ENCODE data around the gene TRMO.

TRMO gene

DNA sequence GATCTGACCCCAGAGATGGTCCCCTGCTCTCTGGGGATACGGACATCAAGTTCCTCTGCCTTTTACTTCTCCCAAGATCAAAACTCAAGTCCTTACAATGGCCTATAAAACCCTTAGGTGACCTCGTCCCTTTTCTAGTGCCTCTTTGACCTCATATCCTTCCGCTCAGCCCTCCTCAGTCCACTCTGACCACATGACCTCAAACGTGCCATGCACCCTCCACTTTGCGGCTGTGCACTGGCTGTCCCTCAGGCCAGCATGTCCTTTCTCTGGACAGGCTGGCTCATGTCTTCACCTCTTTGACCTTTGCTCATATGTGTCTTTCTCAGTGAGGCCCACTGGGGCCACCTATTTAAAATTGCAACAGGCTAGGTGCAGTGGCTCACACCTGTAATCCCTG, 14.7 kb downstream of the TRMO start:
- Histone ChIP-seq H3K4me1 (ENCODE audit: control extremely low read depth in 1 of 4, control insufficient read depth in 4 of 4, insufficient read depth in 4 of 4, low read length in 3 of 4) (peaks cover 19 to 41% (median 38%) of the 10 kb centered on the region in 4 experiments), H3K27ac (ENCODE audit: insufficient read depth in 1 of 2, low read depth in 1 of 2, low read length in 2 of 2, poor library complexity in 1 of 2, severe bottlenecking in 2 of 2) (peak overlapping the region in 1 of 2 experiments; percentile 55), H3K4me3 (ENCODE audit: control insufficient read depth in 1 of 7, extremely low read depth in 1 of 7, insufficient read depth in 4 of 7, low read depth in 2 of 7, low read length in 6 of 7) (peak overlapping the region in 1 of 7 experiments; percentile 7), H3K36me3 (ENCODE audit: control insufficient read depth in 4 of 4, insufficient read depth in 4 of 4, low read length in 3 of 4) (peaks cover 8 to 48% (median 27%) of the 10 kb centered on the region in 4 experiments), H3K27me3 (replicated peaks in 2 of 5; ENCODE audit: control insufficient read depth in 4 of 5, insufficient read depth in 5 of 5, low read length in 4 of 5) (no peaks in the 10 kb centered on the region), H3K9me3 (ENCODE audit: control extremely low read depth in 1 of 5, control insufficient read depth in 4 of 5, insufficient read depth in 2 of 5, low read depth in 1 of 5, low read length in 4 of 5) (no peaks in the 10 kb centered on the region)
- no peak for DNase-seq
- WGBS (ENCODE audit: insufficient coverage) = 72% methylated on average over 5 of the region's 5 CpGs
- ChIA-PET POLR2A (no interaction called here), CTCF (interaction anchor here (9.3 kb wide), 1 partner anchor 13 kb away, joined by 72 read pairs; the partner anchor contains the start of gene TRMO)

DNA sequence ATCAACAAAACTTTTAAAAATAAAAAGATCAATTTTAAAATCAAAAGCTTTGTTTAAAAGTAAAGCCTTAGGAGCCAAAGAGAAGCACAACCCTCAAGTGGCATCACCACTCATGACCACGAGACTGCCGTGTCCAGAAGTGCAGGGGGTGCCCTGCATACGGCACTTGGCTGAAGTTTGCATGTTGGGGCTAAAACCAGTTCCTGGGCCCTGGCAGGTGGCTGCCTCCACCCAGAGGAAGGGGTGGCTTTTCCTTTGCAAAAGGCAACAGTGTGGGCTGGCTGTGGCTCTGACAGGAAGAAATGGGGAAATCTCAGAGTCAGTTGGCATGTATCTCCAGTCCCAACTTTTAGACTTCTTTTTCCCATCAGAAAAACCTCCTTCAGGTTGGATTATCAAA, 15.3 kb downstream of the TRMO start:
- H3K27ac ChIP-seq (ENCODE audit: insufficient read depth in 1 of 2, low read depth in 1 of 2, low read length in 2 of 2, poor library complexity in 1 of 2, severe bottlenecking in 2 of 2) = peak overlapping the region; percentile 6 to 55
- H3K36me3 ChIP-seq (ENCODE audit: control insufficient read depth in 4 of 4, insufficient read depth in 4 of 4, low read length in 3 of 4) = peaks cover 3 to 42% (median 23%) of the 10 kb centered on the region in 4 experiments
- no peaks in the 10 kb centered on the region for H3K27me3 ChIP-seq (replicated peaks in 2 of 5; ENCODE audit: control insufficient read depth in 4 of 5, insufficient read depth in 5 of 5, low read length in 4 of 5)
- H3K4me3 ChIP-seq (ENCODE audit: control insufficient read depth in 1 of 7, extremely low read depth in 1 of 7, insufficient read depth in 4 of 7, low read depth in 2 of 7, low read length in 6 of 7) = peak overlapping the region in 4 of 7 experiments; percentile 1 to 55 (median 19)
- CTCF ChIA-PET = interaction anchor here (1.8 to 9.3 kb wide), 3 partner anchors 13 to 208 kb away, joined by 3 to 72 read pairs (median 6); partner anchors contain the start of gene TRMO
- DNase-seq = peak in 2 of 3 donors; percentile 39 to 61
- no peaks in the 10 kb centered on the region for H3K9me3 ChIP-seq (ENCODE audit: control extremely low read depth in 1 of 5, control insufficient read depth in 4 of 5, insufficient read depth in 2 of 5, low read depth in 1 of 5, low read length in 4 of 5)
- H3K4me1 ChIP-seq (ENCODE audit: control extremely low read depth in 1 of 4, control insufficient read depth in 4 of 4, insufficient read depth in 4 of 4, low read length in 3 of 4) = peaks cover 19 to 41% (median 38%) of the 10 kb centered on the region in 4 experiments
- POLR2A ChIA-PET = interaction anchor here (1.0 kb wide), 1 partner anchor 13 kb away, joined by 3 read pairs; no protein-coding TSS in a partner anchor
- 0% methylated on average over 2 of the region's 3 CpGs for WGBS (ENCODE audit: insufficient coverage)

DNA sequence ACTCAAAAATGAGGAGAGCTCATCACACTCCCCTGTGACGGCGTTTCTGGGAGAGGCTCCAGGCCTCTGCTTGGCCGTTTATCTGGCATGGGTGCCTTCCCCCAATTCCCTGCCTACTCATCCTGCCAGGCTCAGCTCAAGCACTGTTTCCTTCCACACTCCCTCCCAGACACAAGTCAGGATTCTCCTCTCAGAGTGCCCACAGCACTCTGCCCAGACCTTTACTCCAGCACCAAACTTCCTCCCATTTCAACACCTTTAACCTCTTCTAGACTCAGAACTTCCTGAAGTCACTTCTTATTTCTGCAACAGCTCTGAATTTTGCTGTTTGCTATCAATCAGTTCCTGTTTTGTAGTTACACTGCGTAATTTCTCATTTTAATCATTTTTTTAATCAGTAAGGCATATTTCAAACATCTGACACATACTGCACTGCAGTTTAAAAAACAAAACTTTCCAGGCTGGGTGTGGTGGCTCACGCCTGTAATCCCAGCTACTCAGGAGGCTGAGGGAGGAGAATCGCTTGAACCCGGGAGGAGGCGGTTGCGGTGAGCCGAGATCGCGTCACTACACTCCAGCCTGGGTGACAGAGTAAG, 16.0 kb downstream of the TRMO start:
- H3K4me3 ChIP-seq (ENCODE audit: control insufficient read depth in 1 of 7, extremely low read depth in 1 of 7, insufficient read depth in 4 of 7, low read depth in 2 of 7, low read length in 6 of 7) = peak overlapping the region in 4 of 7 experiments; percentile 2 to 52 (median 31)
- POLR2A ChIA-PET = interaction anchor here (0.6 to 1.0 kb wide), 4 partner anchors 14 to 217 kb away, joined by 3 to 8 read pairs (median 4); no protein-coding TSS in a partner anchor
- peaks cover 19 to 41% (median 38%) of the 10 kb centered on the region in 4 experiments for H3K4me1 ChIP-seq (ENCODE audit: control extremely low read depth in 1 of 4, control insufficient read depth in 4 of 4, insufficient read depth in 4 of 4, low read length in 3 of 4)
- H3K36me3 ChIP-seq (ENCODE audit: control insufficient read depth in 4 of 4, insufficient read depth in 4 of 4, low read length in 3 of 4) = peaks cover 0 to 37% (median 20%) of the 10 kb centered on the region in 4 experiments
- peak overlapping the region; percentile 6 to 55 for H3K27ac ChIP-seq (ENCODE audit: insufficient read depth in 1 of 2, low read depth in 1 of 2, low read length in 2 of 2, poor library complexity in 1 of 2, severe bottlenecking in 2 of 2)
- CTCF ChIA-PET = interaction anchor here (0.6 to 9.3 kb wide), 6 partner anchors 14 to 208 kb away, joined by 3 to 72 read pairs (median 4); partner anchors contain the start of gene TRMO
- peak; percentile 63 to 87 (median 79) for DNase-seq
- WGBS (ENCODE audit: insufficient coverage) = 27% methylated on average over 6 of the region's 12 CpGs
- H3K9me3 ChIP-seq (ENCODE audit: control extremely low read depth in 1 of 5, control insufficient read depth in 4 of 5, insufficient read depth in 2 of 5, low read depth in 1 of 5, low read length in 4 of 5) = no peaks in the 10 kb centered on the region
- H3K27me3 ChIP-seq (replicated peaks in 2 of 5; ENCODE audit: control insufficient read depth in 4 of 5, insufficient read depth in 5 of 5, low read length in 4 of 5) = no peaks in the 10 kb centered on the region

DNA sequence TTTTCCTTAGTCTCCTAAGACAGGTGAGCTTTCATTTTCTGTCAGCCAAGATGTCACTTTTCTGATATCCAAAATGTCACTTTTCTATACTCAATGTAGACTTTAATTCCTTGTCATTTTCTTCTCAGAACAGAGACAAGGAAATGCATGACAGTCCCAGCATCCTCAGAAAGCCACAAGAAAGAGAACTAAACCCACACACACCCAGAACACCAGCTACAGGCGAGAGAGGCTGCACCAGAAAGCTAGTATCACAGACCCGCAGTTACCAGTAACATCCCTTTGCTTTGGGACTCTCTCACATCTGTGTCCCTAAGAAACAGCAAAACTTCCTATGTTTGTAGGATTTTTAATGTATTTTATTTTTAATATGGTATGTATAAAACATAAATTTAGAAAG, 17.1 kb downstream of the TRMO start:
- H3K27ac ChIP-seq (ENCODE audit: insufficient read depth in 1 of 2, low read depth in 1 of 2, low read length in 2 of 2, poor library complexity in 1 of 2, severe bottlenecking in 2 of 2) = no peak overlapping the region
- no peaks in the 10 kb centered on the region for H3K9me3 ChIP-seq (ENCODE audit: control extremely low read depth in 1 of 5, control insufficient read depth in 4 of 5, insufficient read depth in 2 of 5, low read depth in 1 of 5, low read length in 4 of 5)
- H3K4me1 ChIP-seq (ENCODE audit: control extremely low read depth in 1 of 4, control insufficient read depth in 4 of 4, insufficient read depth in 4 of 4, low read length in 3 of 4) = peaks cover 19 to 41% (median 38%) of the 10 kb centered on the region in 4 experiments
- peaks cover 0 to 31% (median 16%) of the 10 kb centered on the region in 4 experiments for H3K36me3 ChIP-seq (ENCODE audit: control insufficient read depth in 4 of 4, insufficient read depth in 4 of 4, low read length in 3 of 4)
- peak overlapping the region in 2 of 7 experiments; percentile 37 for H3K4me3 ChIP-seq (ENCODE audit: control insufficient read depth in 1 of 7, extremely low read depth in 1 of 7, insufficient read depth in 4 of 7, low read depth in 2 of 7, low read length in 6 of 7)
- WGBS (ENCODE audit: insufficient coverage) = no CpG with 5 or more reads among the region's 2 CpGs
- POLR2A ChIA-PET = no interaction called here
- H3K27me3 ChIP-seq (replicated peaks in 2 of 5; ENCODE audit: control insufficient read depth in 4 of 5, insufficient read depth in 5 of 5, low read length in 4 of 5) = no peaks in the 10 kb centered on the region
- CTCF ChIA-PET = interaction anchor here (1.0 to 9.3 kb wide), 6 partner anchors 9 to 207 kb away, joined by 3 to 72 read pairs (median 4); partner anchors contain the start of gene TRMO
- peak in 2 of 3 donors; percentile 65 to 71 for DNase-seq

DNA sequence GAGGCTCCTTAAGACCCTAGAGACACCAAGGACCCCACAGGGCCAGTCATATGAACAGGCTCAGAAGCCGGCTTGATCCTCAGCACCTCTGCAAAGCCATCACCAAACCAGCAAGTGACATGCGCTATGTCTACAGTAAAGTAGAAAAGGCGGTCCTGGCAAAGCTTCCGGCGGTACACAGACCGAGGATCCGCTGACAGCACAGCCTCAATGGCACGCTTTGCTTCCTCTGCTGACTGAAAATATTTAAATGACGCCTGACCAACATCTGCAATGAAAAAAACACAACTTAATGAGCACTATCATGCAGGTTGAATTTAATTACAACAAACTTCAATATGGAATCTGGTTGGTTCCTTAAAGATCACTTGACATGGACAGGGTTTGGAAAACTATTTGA, 17.6 kb downstream of the TRMO start:
- ChIA-PET POLR2A (no interaction called here), CTCF (interaction anchor here (1.0 to 9.3 kb wide), 3 partner anchors 9 to 190 kb away, joined by 4 to 72 read pairs (median 4); partner anchors contain the start of gene TRMO)
- 94% methylated on average over 7 of the region's 9 CpGs for WGBS (ENCODE audit: insufficient coverage)
- H3K27me3 ChIP-seq (replicated peaks in 2 of 5; ENCODE audit: control insufficient read depth in 4 of 5, insufficient read depth in 5 of 5, low read length in 4 of 5) = no peaks in the 10 kb centered on the region
- no peak overlapping the region for H3K27ac ChIP-seq (ENCODE audit: insufficient read depth in 1 of 2, low read depth in 1 of 2, low read length in 2 of 2, poor library complexity in 1 of 2, severe bottlenecking in 2 of 2)
- no peaks in the 10 kb centered on the region for H3K9me3 ChIP-seq (ENCODE audit: control extremely low read depth in 1 of 5, control insufficient read depth in 4 of 5, insufficient read depth in 2 of 5, low read depth in 1 of 5, low read length in 4 of 5)
- no peak overlapping the region for H3K4me3 ChIP-seq (ENCODE audit: control insufficient read depth in 1 of 7, extremely low read depth in 1 of 7, insufficient read depth in 4 of 7, low read depth in 2 of 7, low read length in 6 of 7)
- peaks cover 0 to 28% (median 13%) of the 10 kb centered on the region in 4 experiments for H3K36me3 ChIP-seq (ENCODE audit: control insufficient read depth in 4 of 4, insufficient read depth in 4 of 4, low read length in 3 of 4)
- DNase-seq = no peak
- H3K4me1 ChIP-seq (ENCODE audit: control extremely low read depth in 1 of 4, control insufficient read depth in 4 of 4, insufficient read depth in 4 of 4, low read length in 3 of 4) = peaks cover 19 to 41% (median 38%) of the 10 kb centered on the region in 4 experiments

DNA sequence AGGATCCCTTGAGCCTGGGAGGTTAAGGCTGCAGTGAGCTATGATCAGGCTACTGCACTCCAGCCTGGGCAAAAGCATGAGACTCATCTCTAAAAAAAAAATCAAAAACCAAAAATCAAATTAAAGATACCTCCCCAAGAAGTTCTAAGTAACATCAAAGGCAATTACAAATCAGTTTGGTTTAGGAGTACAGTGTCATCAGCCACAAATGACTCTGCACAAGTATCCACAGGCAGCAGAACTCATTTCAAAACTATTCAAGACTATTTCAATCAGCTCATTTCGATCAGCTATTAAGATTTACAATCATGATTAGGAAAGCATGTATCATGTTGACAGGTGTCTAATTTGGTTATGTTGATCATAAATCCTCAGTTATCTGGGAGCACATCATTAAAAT, 19.1 kb downstream of the TRMO start:
- Histone ChIP-seq H3K27ac (ENCODE audit: insufficient read depth in 1 of 2, low read depth in 1 of 2, low read length in 2 of 2, poor library complexity in 1 of 2, severe bottlenecking in 2 of 2) (no peak overlapping the region), H3K4me1 (ENCODE audit: control extremely low read depth in 1 of 4, control insufficient read depth in 4 of 4, insufficient read depth in 4 of 4, low read length in 3 of 4) (peaks cover 19 to 37% (median 35%) of the 10 kb centered on the region in 4 experiments), H3K36me3 (ENCODE audit: control insufficient read depth in 4 of 4, insufficient read depth in 4 of 4, low read length in 3 of 4) (peaks cover 0 to 19% (median 9%) of the 10 kb centered on the region in 4 experiments), H3K27me3 (replicated peaks in 2 of 5; ENCODE audit: control insufficient read depth in 4 of 5, insufficient read depth in 5 of 5, low read length in 4 of 5) (no peaks in the 10 kb centered on the region), H3K4me3 (ENCODE audit: control insufficient read depth in 1 of 7, extremely low read depth in 1 of 7, insufficient read depth in 4 of 7, low read depth in 2 of 7, low read length in 6 of 7) (no peak overlapping the region), H3K9me3 (ENCODE audit: control extremely low read depth in 1 of 5, control insufficient read depth in 4 of 5, insufficient read depth in 2 of 5, low read depth in 1 of 5, low read length in 4 of 5) (no peaks in the 10 kb centered on the region)
- DNase-seq = no peak
- no CpG with 5 or more reads among the region's 1 CpG for WGBS (ENCODE audit: insufficient coverage)
- ChIA-PET CTCF (interaction anchor here (1.0 to 9.3 kb wide), 6 partner anchors 9 to 192 kb away, joined by 3 to 72 read pairs (median 7); partner anchors contain the start of gene TRMO), POLR2A (no interaction called here)

Measured in common myeloid progenitor, CD34-positive (primary cell).